B cell (primary cell): ENCODE data around the gene FLNA. TPM values are rescaled to one million over a fixed set of nuclear protein-coding genes. Genes with fewer than 3 reads are reported as not detected.
A peak's percentile ranks its signal among the peaks of the same experiment; 100 is the strongest.
"Not testable (repeated sequence)": the region's sequence is repeated elsewhere in the genome, so short reads cannot be mapped to it uniquely, and the experiment has no call there.

Experiments
- ATAC-seq: fragments of 200-7000 bp; cut with Tn5 transposase; one replicate; pipeline ENCODE4 v1.10.0; 2021; ENCODE audit warnings: low read depth, mild to moderate bottlenecking, moderate number of reproducible peaks, moderate library complexity
- CTCF ChIA-PET: fragments of 350-600 bp; sonication (Branson Sonifier 250); formaldehyde crosslinking; loops from one replicate; lab custom pipeline; 2021; ENCODE audit warnings: antibody characterized with exemption, inconsistent platforms; lab: Charles Lee
- POLR2A ChIA-PET: fragments of 350-600 bp; sonication (Branson Sonifier 250); formaldehyde crosslinking; loops from one replicate; lab custom pipeline; 2021; ENCODE audit warnings: antibody characterized with exemption; lab: Charles Lee
- DNase-seq: peaks from one replicate; pipeline ENCODE4 v3.0.0; 2013
- H2AFZ ChIP-seq: 2 replicates; pipeline ENCODE4 v1.6.1; 2012; ENCODE audit warnings: mild to moderate bottlenecking, low read depth, low read length; ENCODE audit not compliant: insufficient read depth, poor library complexity, severe bottlenecking
- H3K27ac ChIP-seq, 2 donors: 1 replicate in 1 of 2; 2 replicates in 1 of 2; pipeline ENCODE4 v1.5.1; 2012 to 2013; ENCODE audit warnings: low read length in 2 of 2, mild to moderate bottlenecking in 2 of 2, moderate library complexity in 1 of 2
- H3K27me3 ChIP-seq, 4 experiments: fragments of 200-600 bp in 1 of 4; sonication (generic) in 1 of 4; replicated peaks in 1 of 4; 1 replicate in 2 of 4; 2 replicates in 2 of 4; pipeline versions ENCODE4 v1.6.1 to v1.7.0; 2013 to 2016; ENCODE audit warnings: low read length in 3 of 4, mild to moderate bottlenecking in 2 of 4, mixed read lengths in 1 of 4, moderate library complexity in 1 of 4; ENCODE audit not compliant: insufficient read depth in 4 of 4, control insufficient read depth in 3 of 4; ENCODE audit errors: control extremely low read depth in 1 of 4
- H3K36me3 ChIP-seq, 2 experiments: replicated peaks in 1 of 2; 1 replicate in 1 of 2; 2 replicates in 1 of 2; pipeline versions ENCODE4 v1.6.1 to v1.7.1; 2013; ENCODE audit warnings: low read length in 1 of 2; ENCODE audit not compliant: insufficient read depth in 2 of 2, control insufficient read depth in 1 of 2; ENCODE audit errors: control extremely low read depth in 1 of 2, extremely low read depth in 1 of 2
- H3K4me1 ChIP-seq, 2 donors: fragments of 200-600 bp in 1 of 2; sonication (generic) in 1 of 2; 1 replicate in 1 of 2; 2 replicates in 1 of 2; pipeline versions ENCODE4 v1.5.1 to v1.6.1; 2013 to 2017; ENCODE audit warnings: low read length in 2 of 2; ENCODE audit not compliant: control insufficient read depth in 2 of 2, insufficient read depth in 2 of 2
- H3K4me2 ChIP-seq: replicated peaks from 2 replicates; pipeline ENCODE3; 2012; ENCODE audit warnings: mild to moderate bottlenecking, low read depth, low read length; ENCODE audit not compliant: poor library complexity, severe bottlenecking
- H3K4me3 ChIP-seq, 5 experiments: fragments of 200-600 bp in 1 of 5; sonication (generic) in 1 of 5; 1 replicate in 3 of 5; 2 replicates in 2 of 5; pipeline versions ENCODE4 v1.5.1 to v1.7.0; 2011 to 2016; ENCODE audit warnings: low read length in 4 of 5, mild to moderate bottlenecking in 4 of 5, low read depth in 2 of 5, control low read depth in 1 of 5, moderate library complexity in 1 of 5; ENCODE audit not compliant: insufficient read depth in 1 of 5; ENCODE audit errors: control extremely low read depth in 1 of 5, extremely low read depth in 1 of 5
- H3K79me2 ChIP-seq: fragments of 200-600 bp; sonication (generic); one replicate; pipeline ENCODE4 v1.6.0; 2016; ENCODE audit warnings: low read length; ENCODE audit not compliant: control insufficient read depth, insufficient read depth
- H3K9ac ChIP-seq: fragments of 200-600 bp; sonication (generic); 2 replicates; pipeline ENCODE4 v1.6.1; 2017; ENCODE audit warnings: mild to moderate bottlenecking, low read length, moderate library complexity
- H3K9me3 ChIP-seq, 3 donors: one replicate each; pipeline versions ENCODE4 v1.6.1 to v1.7.1; 2013; ENCODE audit warnings: low read length in 2 of 3; ENCODE audit not compliant: control insufficient read depth in 2 of 3, insufficient read depth in 1 of 3; ENCODE audit errors: control extremely low read depth in 1 of 3
- H4K20me1 ChIP-seq: 2 replicates; pipeline ENCODE4 v1.6.0; 2012; ENCODE audit warnings: mild to moderate bottlenecking, low read length; ENCODE audit not compliant: insufficient read depth, control insufficient read depth, poor library complexity, severe bottlenecking
- H3K27ac Mint-ChIP-seq: one replicate; pipeline ENCODE4 v1.8.0; 2021; ENCODE audit warnings: mixed read lengths
- H3K27me3 Mint-ChIP-seq: one replicate; pipeline ENCODE4 v1.8.0; 2021; ENCODE audit warnings: mixed read lengths
- H3K4me1 Mint-ChIP-seq: one replicate; pipeline ENCODE4 v1.8.0; 2021; ENCODE audit warnings: mixed read lengths
- H3K4me3 Mint-ChIP-seq: one replicate; pipeline ENCODE4 v1.8.0; 2021; ENCODE audit warnings: mixed read lengths
- H3K9me3 Mint-ChIP-seq: one replicate; pipeline ENCODE4 v1.8.0; 2022; ENCODE audit warnings: mixed read lengths; ENCODE audit not compliant: insufficient read depth
- CTCF ChIP-seq: fragments of 200-600 bp; IDR thresholded peaks from one replicate; pipeline ENCODE4 v1.8.0; 2022; ENCODE audit warnings: antibody characterized with exemption, mild to moderate bottlenecking
- EZH2 ChIP-seq: IDR thresholded peaks from 2 replicates; pipeline ENCODE4 v1.6.1; 2012; ENCODE audit warnings: borderline replicate concordance, low read depth, mild to moderate bottlenecking, moderate library complexity, low read length; ENCODE audit not compliant: insufficient read depth, poor library complexity, severe bottlenecking
- WGBS: methylation state at CpG from one replicate; pipeline ENCODE4 v1.1.5; 2013; ENCODE audit warnings: missing lambda C conversion rate; ENCODE audit not compliant: insufficient coverage; 5-methylcytosine and 5-hydroxymethylcytosine counted together
- intact Hi-C: fragments of 100-400 bp; cut with micrococcal nuclease; formaldehyde crosslinking; loops from one replicate; pipeline ENCODE4 v1.10.0; 2022
- polyA plus RNA-seq: library from polyadenylated mRNA; depleted of rRNA; stranded (reverse); fragments of >200 nt; gene quantifications from 2 replicates; pipeline ENCODE4 v1.2.3, GENCODE V29; 2012
- total RNA-seq, 2 donors: library from RNA; stranded (reverse); fragments of 120-200 nt in 1 of 2; gene quantifications; 1 replicate in 1 of 2; 2 replicates in 1 of 2; pipeline versions ENCODE4 v1.2.3 to v1.2.4, GENCODE V29; 2013 to 2022

The FLNA gene
- total and polyA plus RNA-seq, 2 donors (not counting 1 experiment from before 2014, with no cell fraction given), result 342 to 510 TPM

GRCh38 chrX:154401045-154401799, 26.8 kb upstream of the FLNA start:
- peak overlapping the region; percentile 20 for H3K27ac Mint-ChIP-seq
- Histone ChIP-seq H3K9ac (no peak overlapping the region), H3K27me3 (no peaks in the 10 kb centered on the region), H4K20me1 (peaks cover 30% of the 10 kb centered on the region), H3K4me1 (peaks cover 12 to 20% of the 10 kb centered on the region in 2 donors), H3K9me3 (no peaks in the 10 kb centered on the region), H3K4me3 (no peak overlapping the region), H2AFZ (no peak overlapping the region), H3K36me3 (peaks cover 0 to 24% of the 10 kb centered on the region in 2 experiments), H3K27ac (no peak overlapping the region), H3K79me2 (no peaks in the 10 kb centered on the region), H3K4me2 (no peak overlapping the region)
- intact Hi-C loops, result no loop called here
- ChIA-PET CTCF (no interaction called here), POLR2A (interaction anchor here (0.5 to 0.6 kb wide), 2 partner anchors 100 to 308 kb away, joined by 4 read pairs; no protein-coding TSS in a partner anchor)
- ATAC-seq (no peak), DNase-seq (no peak)
- no peaks in the 10 kb centered on the region for H3K9me3 Mint-ChIP-seq
- H3K4me3 Mint-ChIP-seq, result peak overlapping the region; percentile 26
- TF ChIP-seq CTCF, result no peak
- no peak for TF ChIP-seq EZH2
- no peaks in the 10 kb centered on the region for H3K27me3 Mint-ChIP-seq
- 73% methylated on average over 2 of the region's 6 CpGs for whole genome bisulfite sequencing
- H3K4me1 Mint-ChIP-seq, result peaks cover 17% of the 10 kb centered on the region

GRCh38 chrX:154400369-154400817, 26.0 kb upstream of the FLNA start:
- ATAC-seq, DNase-seq, H3K9me3 ChIP-seq, H3K9ac ChIP-seq, H3K9me3 Mint-ChIP-seq, H3K4me3 ChIP-seq, H3K4me2 ChIP-seq, H3K79me2 ChIP-seq, H3K27me3 Mint-ChIP-seq, H2AFZ ChIP-seq, H3K27me3 ChIP-seq, intact Hi-C loops, H3K27ac ChIP-seq: not testable (repeated sequence)
- H3K4me1 ChIP-seq, result peaks cover 12 to 20% of the 10 kb centered on the region in 2 donors
- ChIA-PET POLR2A (interaction anchor here (1.0 to 3.4 kb wide), 4 partner anchors 10 to 57 kb away, joined by 3 to 31 read pairs (median 4); partner anchors contain the start of genes ATP6AP1, DNASE1L1, PLXNA3 and TAFAZZIN), CTCF (interaction anchor here (1.1 to 3.2 kb wide), 2 partner anchors 127 to 133 kb away, joined by 3 to 17 read pairs; no protein-coding TSS in a partner anchor)
- WGBS, result no CpG with 5 or more reads among the region's 6 CpGs
- Mint-ChIP-seq H3K27ac (peak overlapping the region; percentile 20), H3K4me3 (peak overlapping the region; percentile 16), H3K4me1 (peaks cover 17% of the 10 kb centered on the region)
- H4K20me1 ChIP-seq, result peaks cover 30% of the 10 kb centered on the region
- peaks cover 0 to 24% of the 10 kb centered on the region in 2 experiments for H3K36me3 ChIP-seq
